CD4-positive, CD25-positive, alpha-beta regulatory T cell (primary cell): ENCODE data around the gene TRAPPC3. TPM values are rescaled to one million over a fixed set of nuclear protein-coding genes. Genes with fewer than 3 reads are reported as not detected.
A peak's percentile ranks its signal among the peaks of the same experiment; 100 is the strongest.

Experiments
- ATAC-seq, 2 donors: fragments of 150-1000 bp; cut with Tn5 transposase; one replicate each; pipeline ENCODE4 v1.10.0; 2021; ENCODE audit warnings: low read depth in 2 of 2, moderate number of reproducible peaks in 2 of 2, moderate library complexity in 1 of 2
- DNase-seq, 3 donors: peaks; one replicate each; pipeline versions ENCODE4 v3.0.0 to v3.0.0-alpha.2; 2012 to 2022; ENCODE audit warnings: mixed read lengths in 1 of 3
- H3K27ac ChIP-seq: one replicate; pipeline ENCODE4 v1.7.0; 2013; ENCODE audit warnings: mild to moderate bottlenecking, low read length; ENCODE audit not compliant: insufficient read depth, poor library complexity, severe bottlenecking
- H3K27me3 ChIP-seq: one replicate; pipeline ENCODE4 v1.7.0; 2013; ENCODE audit warnings: low read length; ENCODE audit not compliant: control insufficient read depth, insufficient read depth
- H3K36me3 ChIP-seq: one replicate; pipeline ENCODE4 v1.7.0; 2013; ENCODE audit warnings: mild to moderate bottlenecking, low read length, moderate library complexity; ENCODE audit not compliant: control insufficient read depth, insufficient read depth
- H3K4me1 ChIP-seq: 2 replicates; pipeline ENCODE4 v1.7.0; 2013; ENCODE audit warnings: mild to moderate bottlenecking, low read length; ENCODE audit not compliant: insufficient read depth, control insufficient read depth, poor library complexity, severe bottlenecking
- H3K4me3 ChIP-seq: one replicate; pipeline ENCODE4 v1.7.0; 2013; ENCODE audit warnings: low read depth, mild to moderate bottlenecking, low read length, moderate library complexity
- H3K9me3 ChIP-seq, 2 experiments: 1 replicate in 1 of 2; 2 replicates in 1 of 2; pipeline ENCODE4 v1.7.0; 2013; ENCODE audit warnings: low read length in 2 of 2, mild to moderate bottlenecking in 1 of 2, moderate library complexity in 1 of 2; ENCODE audit not compliant: control insufficient read depth in 2 of 2
- H3K27ac Mint-ChIP-seq, 3 donors: one replicate each; pipeline ENCODE4 v1.8.0; 2020 to 2022; ENCODE audit warnings: mild to moderate bottlenecking in 3 of 3, mixed read lengths in 3 of 3, moderate library complexity in 2 of 3
- H3K27me3 Mint-ChIP-seq: one replicate; pipeline ENCODE4 v1.8.0; 2022; ENCODE audit warnings: mild to moderate bottlenecking, mixed read lengths
- H3K36me3 Mint-ChIP-seq: one replicate; pipeline ENCODE4 v1.8.0; 2020; ENCODE audit warnings: mixed read lengths
- H3K4me1 Mint-ChIP-seq, 4 donors: one replicate each; pipeline ENCODE4 v1.8.0; 2020 to 2022; ENCODE audit warnings: mixed read lengths in 4 of 4, mild to moderate bottlenecking in 1 of 4
- H3K4me3 Mint-ChIP-seq, 4 donors: one replicate each; pipeline ENCODE4 v1.8.0; 2020 to 2022; ENCODE audit warnings: mild to moderate bottlenecking in 4 of 4, mixed read lengths in 4 of 4, moderate library complexity in 3 of 4
- H3K9me3 Mint-ChIP-seq, 7 donors: one replicate each; pipeline ENCODE4 v1.8.0; 2020 to 2022; ENCODE audit warnings: mixed read lengths in 7 of 7, mild to moderate bottlenecking in 3 of 7, moderate library complexity in 2 of 7
- polyA plus RNA-seq, 4 donors: library from polyadenylated mRNA; unstranded; fragments of 300-500 nt; fragmentation: Illumina TruSeq; gene quantifications; one replicate each; pipeline ENCODE4 v1.2.3, GENCODE V29; 2021
- total RNA-seq: library from RNA; stranded (reverse); gene quantifications from one replicate; pipeline ENCODE4 v1.2.3, GENCODE V29; 2022

Gene TRAPPC3
- total and polyA plus RNA-seq, 5 donors from 2014 or later = 45.6 to 137 (median 124) TPM

DNA sequence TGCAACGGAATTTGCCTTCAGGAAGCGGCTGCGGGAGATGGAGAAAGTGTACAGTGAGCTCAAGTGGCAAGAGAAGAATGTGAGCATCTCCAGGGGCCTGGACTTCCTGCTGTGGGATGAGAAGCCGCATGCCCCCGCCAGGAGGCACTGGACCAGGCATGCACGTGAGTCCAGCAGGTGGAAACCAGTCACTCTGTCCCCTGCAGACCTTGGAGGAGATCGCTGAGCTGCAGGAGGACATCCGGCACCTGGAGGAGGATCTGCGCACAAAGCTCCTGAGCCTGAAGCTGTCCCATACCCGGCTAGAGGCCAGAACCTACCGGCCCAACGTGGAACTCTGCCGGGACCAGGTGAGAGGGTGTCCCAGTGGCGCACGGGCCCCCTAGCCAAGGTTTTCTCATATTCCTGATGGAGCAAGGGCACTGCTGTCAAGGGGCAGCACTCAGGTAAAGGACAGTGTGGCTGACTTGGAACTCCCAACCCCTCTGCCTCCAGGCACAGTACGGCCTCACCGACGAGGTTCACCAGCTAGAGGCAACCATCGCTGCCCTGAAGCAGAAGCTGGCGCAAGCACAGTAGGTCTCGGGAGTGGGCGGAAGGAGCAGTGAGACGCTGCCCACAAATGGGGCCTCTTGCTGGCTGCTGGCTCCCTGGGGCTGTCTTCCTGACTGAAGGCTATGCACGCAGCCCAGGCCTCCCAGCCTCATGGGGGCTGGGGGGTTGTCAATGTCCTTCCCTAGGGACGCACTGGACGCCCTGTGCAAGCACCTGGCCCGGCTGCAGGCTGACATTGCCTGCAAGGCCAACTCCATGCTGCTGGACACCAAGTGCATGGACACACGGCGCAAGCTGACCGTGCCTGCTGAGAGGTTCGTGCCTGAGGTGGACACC, 61.8 kb downstream of the TRAPPC3 start:
- Mint-ChIP-seq H3K9me3 (peaks cover 0 to 3% (median 0%) of the 10 kb centered on the region in 7 donors), H3K4me1 (peaks cover 0 to 33% (median 23%) of the 10 kb centered on the region in 4 donors), H3K36me3 (no peaks in the 10 kb centered on the region), H3K4me3 (peak overlapping the region; percentile 62 to 90 (median 82)), H3K27me3 (peaks cover 22% of the 10 kb centered on the region), H3K27ac (peak overlapping the region in 1 of 3 donors; percentile 48)
- DNase-seq = no peak
- Histone ChIP-seq H3K36me3 (peaks cover 13% of the 10 kb centered on the region), H3K4me3 (no peak overlapping the region), H3K9me3 (no peaks in the 10 kb centered on the region), H3K27ac (no peak overlapping the region), H3K4me1 (peaks cover 28% of the 10 kb centered on the region), H3K27me3 (peaks cover 3% of the 10 kb centered on the region)
- no peak for ATAC-seq

Other genes starting within 250 kb of the TRAPPC3 start
- gene AGO3, start 218.4 kb downstream of the TRAPPC3 start, total RNA-seq = 36.7 TPM
- gene AGO3, start 218.4 kb downstream of the TRAPPC3 start, polyA plus RNA-seq = 10 to 100 TPM in 1 of 4 donors, 1 to 10 TPM in 3; 8.1 to 12.7 (median 9.6) TPM
- 0.81 TPM for gene TEKT2, start 65.4 kb downstream of the TRAPPC3 start, total RNA-seq
- not detected for gene TEKT2, start 65.4 kb downstream of the TRAPPC3 start, polyA plus RNA-seq
- gene ADPRS, start 60.6 kb downstream of the TRAPPC3 start, total RNA-seq = 20.6 TPM
- gene ADPRS, start 60.6 kb downstream of the TRAPPC3 start, polyA plus RNA-seq = 10 to 100 TPM; 21.4 to 41.6 (median 28.4) TPM
- not detected for gene COL8A2, start 24.3 kb downstream of the TRAPPC3 start, total RNA-seq
- gene COL8A2, start 24.3 kb downstream of the TRAPPC3 start, polyA plus RNA-seq = under 1 TPM in 1 of 4 donors, not detected in 3; 0.03 TPM
- 178 TPM for gene MAP7D1, start 6.7 kb upstream of the TRAPPC3 start, total RNA-seq
- gene MAP7D1, start 6.7 kb upstream of the TRAPPC3 start, polyA plus RNA-seq = 10 to 100 TPM; 10.1 to 16.3 (median 13.1) TPM
- gene THRAP3, start 75.0 kb upstream of the TRAPPC3 start, total RNA-seq = 84.4 TPM
- 10 to 100 TPM; 62.5 to 73.7 (median 68.2) TPM for gene THRAP3, start 75.0 kb upstream of the TRAPPC3 start, polyA plus RNA-seq
- gene SH3D21, start 156.9 kb upstream of the TRAPPC3 start, total RNA-seq = 3.2 TPM
- gene SH3D21, start 156.9 kb upstream of the TRAPPC3 start, polyA plus RNA-seq = under 1 TPM; 0.26 to 0.42 (median 0.33) TPM
- gene EVA1B, start 174.2 kb upstream of the TRAPPC3 start, total RNA-seq = 12.7 TPM
- 10 to 100 TPM in 3 of 4 donors, 1 to 10 TPM in 1; 8.7 to 18.0 (median 12.9) TPM for gene EVA1B, start 174.2 kb upstream of the TRAPPC3 start, polyA plus RNA-seq
- gene STK40, start 236.4 kb upstream of the TRAPPC3 start, total RNA-seq = 30.1 TPM
- 10 to 100 TPM; 27.1 to 36.4 (median 30.3) TPM for gene STK40, start 236.4 kb upstream of the TRAPPC3 start, polyA plus RNA-seq
- gene LSM10, start 248.4 kb upstream of the TRAPPC3 start, total RNA-seq = 33.8 TPM
- 100 to 1,000 TPM; 142 to 153 (median 145) TPM for gene LSM10, start 248.4 kb upstream of the TRAPPC3 start, polyA plus RNA-seq